ENCODE results near the gene CTCFL.
A peak's percentile ranks its signal among the peaks of the same experiment; 100 is the strongest.
"Not testable (repeated sequence)": the region's sequence is repeated elsewhere in the genome, so short reads cannot be mapped to it uniquely, and the experiment has no call there.

The CTCFL gene

DNA sequence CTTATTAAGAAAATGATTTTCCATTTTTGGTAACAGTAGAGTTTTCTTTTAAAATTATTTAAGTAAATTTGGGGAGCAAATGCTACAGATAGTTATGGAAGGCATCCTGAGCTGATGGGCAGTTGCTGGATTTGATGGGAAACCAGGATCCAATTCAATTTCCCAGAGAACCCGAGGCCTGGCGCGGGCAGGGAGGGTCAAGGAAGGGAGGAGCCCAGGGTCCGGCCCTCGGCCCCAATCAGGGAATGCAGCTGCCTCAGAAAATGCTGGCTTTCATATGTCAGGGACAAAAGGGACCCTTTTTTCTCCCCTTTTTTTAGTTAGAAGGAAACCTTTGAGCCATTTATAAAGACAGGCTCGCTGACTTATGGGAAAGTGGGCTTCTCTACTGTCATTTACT is 42.1 kb downstream of the CTCFL start:
- no peak for DNase-seq

DNA sequence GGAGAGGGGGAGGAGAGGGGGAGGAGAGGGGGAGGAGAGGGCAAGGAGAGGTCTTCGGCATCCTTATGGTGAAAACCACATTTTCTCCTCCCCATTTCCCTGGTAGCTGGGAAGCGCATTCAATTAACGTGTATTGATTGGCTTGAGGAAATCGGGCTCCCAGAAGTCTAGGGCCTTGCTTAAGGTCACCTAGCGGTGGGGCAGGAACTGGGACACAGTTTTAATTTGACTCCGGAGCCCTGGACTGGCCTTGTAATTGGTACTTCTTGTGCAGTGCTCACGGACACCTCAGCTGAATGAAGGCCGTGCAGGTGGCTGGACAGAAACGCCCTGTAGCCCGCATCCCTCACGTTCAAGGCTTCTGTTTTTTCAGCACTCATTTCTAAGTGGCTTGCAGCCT is 42.8 kb downstream of the CTCFL start:
- no peak for DNase-seq

DNA sequence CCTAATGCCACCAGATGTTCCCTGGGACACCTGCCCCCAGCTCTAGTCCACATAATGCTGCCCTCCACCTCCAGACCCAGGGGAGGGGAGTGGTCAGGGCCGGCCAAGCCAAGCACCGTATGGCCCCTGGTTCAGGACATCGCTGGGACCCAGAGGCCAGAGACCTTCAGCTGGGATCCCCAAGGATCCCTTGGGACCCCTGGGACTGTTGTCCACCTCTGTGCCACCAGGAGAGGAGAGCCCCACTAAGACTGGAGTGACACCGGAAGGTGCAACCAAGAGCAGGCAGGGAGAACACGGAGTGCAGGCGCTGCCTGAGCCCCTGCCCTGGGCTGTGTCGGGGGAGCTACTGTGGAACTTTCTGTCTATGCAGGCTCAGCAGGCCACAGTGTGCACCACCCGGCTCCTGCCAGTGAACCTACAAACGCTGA is 43.6 kb downstream of the CTCFL start:
- no peak for DNase-seq

DNA sequence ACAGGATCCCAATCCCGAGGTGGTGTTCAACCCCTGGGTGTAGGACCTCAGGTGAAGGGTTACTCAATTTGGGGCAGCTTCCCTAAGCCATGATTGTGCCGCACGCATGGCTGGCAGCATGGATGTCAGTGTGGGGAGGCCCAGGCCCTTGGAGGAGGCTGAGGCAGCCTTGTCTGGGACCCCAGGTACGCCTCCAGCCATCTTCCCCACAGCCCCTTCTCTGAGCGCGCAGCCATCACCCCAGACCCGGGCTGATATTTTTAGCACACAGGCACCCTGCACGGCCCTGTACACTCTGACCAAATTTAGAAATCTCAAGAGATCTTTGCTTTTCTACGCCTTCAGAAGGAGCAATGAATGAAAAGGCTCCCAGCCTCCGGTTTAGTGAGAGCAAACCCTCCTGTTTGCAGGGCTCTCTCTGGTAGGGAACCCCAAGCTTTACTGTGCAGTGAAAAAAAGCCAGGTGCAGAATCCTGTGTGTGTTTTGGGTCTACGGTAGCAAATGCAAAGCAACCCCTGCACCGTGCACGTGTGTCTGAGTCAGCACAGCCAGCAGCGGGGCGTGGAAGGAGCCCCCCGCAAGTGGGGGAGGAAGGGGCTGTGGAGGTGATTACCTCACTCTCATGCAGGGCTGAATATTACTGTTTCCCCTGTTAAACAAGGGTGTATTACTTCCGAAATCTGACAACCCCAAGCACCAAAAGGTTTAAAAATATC is 44.3 kb downstream of the CTCFL start:
- peak in 1 of 51 donors; percentile 18 for DNase-seq

DNA sequence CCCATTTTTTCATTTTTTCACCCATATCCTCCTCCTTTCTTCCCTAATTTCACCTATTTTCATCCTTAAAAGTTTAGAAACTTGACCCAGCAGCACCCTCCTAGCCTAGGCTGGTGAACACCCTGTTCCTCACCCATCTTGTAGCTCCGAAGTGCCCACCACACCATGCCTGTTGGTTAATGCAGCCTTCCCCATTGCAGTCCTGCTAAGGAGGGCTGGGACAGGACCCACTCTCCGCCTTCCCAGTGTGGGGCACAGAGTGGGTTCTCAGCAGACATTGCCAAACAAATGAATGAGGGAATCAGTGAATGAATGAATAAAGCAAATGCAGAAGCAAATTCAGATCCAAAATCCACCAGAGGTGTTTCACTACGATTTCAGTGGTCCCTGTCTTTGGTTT is 45.7 kb downstream of the CTCFL start:
- DNase-seq, result no peak

DNA sequence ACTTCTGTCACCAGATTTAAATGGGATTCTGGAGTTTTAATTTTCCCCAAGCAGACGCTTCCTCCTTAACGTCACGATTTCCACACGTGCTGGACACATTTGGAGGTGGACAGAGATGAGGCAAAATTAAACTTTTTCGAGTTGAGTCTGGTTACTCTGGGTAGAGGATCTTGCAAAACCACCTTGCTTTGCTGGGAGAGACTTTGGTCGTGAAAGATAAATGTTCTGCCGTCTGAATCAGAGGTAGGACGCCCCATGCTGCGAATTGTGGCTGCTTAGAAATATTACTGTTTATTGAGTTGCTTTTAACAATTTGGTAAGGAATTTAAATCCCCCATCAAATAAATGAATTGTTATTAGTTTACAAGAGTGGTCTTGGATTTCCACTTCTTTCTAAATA is 46.8 kb downstream of the CTCFL start:
- no peak for DNase-seq

DNA sequence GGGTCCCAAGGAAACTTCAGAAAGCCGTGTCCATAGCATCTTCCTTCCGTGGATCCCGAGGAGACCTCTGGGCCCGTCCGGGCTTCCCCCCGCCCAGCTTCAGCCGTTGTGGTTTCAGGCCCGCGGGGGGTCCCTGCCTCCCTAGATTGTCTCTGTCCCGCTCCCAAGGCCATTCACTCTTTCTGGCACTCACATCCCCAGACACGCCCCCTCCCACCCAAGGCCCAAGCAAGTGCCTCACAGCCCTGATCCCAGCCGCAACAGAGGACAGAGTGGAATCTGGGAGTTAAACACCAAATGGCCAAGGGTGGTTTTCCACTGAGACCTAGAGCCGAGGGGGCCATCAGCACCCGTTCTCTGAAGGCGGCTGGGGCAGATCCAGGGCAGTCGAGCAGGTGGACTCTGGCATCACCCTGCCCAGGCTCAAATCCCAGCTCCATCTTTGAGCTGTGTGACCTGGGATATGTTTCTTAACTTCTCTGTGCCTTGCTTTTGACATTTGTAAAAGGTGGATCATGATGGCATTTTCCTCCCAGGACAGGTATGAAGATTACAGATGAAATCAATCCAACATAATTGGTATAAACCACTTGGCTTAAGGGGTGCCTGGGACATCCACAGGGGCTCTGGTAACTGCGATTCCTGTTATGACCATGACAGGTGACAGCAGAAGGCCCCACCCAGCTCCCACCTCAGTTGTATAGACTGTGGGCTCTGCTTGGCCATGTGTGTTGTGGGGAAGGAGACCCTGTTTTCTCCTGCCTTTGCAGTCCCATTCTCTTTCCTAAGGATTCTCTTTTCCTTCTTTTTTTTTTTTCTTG is 48.1 kb downstream of the CTCFL start:
- DNase-seq, result no peak

DNA sequence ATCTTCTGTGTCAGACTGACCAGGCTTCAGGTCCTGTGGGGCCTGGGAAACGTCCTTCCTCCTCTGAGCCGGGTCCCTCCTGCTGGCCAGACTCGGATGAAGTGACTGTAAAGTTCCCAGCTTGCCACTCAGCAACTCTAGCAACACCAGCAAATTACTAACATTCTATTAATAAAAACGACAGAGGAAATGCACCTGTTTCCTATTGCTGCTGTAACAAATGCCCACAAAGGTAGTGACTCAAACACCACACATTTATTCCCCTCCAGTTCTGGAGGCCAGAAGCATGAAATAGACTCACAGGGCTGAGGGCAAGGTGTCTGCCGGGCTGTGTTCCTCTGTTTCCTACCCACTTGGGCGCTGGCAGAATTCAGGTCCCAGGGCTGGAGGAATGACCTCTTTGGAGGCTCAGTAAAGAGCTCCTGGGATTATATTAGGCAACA is 48.8 kb downstream of the CTCFL start:
- no peak for DNase-seq

DNA sequence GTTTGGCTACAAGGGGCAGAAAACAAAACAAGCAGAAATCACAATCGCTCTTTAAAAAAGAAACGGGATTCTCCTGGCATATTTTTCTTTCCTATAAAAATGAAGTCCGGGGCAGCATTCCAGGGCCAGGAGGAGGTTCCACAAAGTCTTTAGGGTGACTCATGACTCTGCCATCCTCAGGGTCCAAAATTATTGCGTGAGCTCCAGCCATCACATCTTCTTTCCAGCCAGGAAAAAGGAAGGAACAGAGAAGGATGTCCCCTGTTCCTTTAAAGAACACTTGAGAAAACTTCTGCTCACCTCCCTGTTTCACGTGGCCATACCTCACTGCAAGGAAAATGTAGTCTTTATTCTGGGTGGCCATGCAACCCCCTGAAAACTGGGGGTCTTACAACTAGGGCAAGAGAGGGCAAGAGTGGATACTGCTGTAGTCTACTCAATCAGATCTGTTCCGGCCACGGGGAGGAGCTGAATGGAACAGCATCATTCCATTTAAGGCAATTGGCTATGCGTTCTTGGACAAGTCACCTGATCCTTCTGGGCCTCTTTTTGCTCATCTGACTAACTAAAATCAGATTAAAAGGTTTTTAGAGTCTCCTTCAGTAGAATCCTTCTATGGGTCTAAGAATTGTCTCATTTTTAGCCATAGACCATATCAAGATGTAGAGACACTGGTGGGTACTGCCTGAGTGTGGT is 49.4 kb downstream of the CTCFL start:
- DNase-seq, result no peak

DNA sequence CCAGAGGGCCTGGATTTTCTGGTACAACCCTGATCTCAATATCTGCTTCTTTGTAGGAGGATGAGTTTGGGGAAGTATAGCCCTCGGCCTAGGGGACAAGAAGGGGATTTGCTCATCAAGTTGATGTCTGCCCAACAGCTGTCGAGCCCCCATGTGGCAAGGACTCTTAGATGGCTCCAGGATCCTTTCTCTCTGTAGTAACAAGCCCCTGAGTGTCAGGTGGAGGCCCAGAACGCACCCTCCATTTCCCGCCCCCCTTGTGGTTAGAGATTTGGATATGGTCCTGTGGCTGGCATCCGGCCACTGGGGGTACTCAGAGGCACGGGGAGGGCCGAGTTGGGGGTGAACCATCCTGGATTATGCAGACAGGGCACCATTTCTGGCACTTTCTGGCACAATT is 50.1 kb downstream of the CTCFL start:
- no peak for DNase-seq

DNA sequence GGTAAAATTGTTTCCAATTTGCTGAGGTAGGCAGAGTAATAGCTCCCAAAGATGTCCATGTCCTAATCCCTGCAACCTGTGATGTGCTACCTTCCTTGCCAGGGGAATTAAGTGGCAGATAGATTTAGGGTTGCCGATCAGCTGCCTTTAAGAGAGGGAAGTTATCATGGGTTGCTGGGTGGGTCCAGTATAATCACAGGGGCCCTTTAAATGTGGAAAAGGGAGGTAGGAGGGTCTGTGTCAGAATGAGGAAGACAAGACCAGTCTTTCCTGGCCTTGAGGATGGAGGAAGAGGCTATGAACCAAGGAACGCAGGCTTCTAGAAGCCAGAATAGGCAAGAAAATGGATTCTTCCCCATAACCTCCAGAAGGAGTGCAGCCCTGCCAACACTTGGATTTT is 50.7 kb downstream of the CTCFL start:
- no peak for DNase-seq

DNA sequence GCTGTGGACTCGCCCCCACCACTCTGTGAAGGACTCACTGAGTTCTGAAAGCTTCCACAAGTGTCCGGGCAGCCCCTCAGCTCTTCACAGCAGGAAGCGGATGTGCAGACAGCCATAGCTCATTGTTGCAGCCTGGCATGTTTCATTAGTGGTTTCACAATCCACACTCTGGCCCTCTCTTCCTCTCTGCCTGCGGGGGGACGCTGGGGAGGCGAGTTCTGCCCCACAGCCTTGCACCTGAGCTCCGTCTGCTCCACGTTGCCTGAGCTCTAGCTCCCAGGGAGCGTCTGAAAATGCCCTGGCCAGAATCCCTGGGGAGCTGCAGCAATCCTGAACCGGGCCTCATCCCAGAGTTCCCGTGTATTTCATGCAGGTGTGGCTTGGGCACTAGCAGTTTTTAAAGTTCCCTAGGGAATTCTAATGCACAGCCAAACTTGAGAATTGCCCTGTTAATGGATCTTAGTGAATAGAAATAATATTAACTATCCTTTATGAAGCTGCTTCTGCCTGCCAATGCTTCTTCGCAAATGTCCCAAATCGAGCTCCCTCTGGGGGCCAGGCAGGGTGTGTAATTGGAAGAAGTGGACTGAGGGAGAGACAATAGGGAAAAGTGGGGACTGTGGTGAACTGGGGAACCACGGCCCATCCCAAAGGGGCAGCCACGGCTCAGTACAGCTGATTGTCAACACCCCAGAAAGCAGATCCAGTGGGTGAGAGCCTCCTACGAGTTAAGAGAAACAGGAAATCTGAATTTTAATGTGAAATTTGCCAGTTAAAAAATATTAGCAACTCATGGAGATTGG is 51.5 kb downstream of the CTCFL start:
- DNase-seq, result peak in 10 of 51 donors; percentile 10 to 37 (median 30)

DNA sequence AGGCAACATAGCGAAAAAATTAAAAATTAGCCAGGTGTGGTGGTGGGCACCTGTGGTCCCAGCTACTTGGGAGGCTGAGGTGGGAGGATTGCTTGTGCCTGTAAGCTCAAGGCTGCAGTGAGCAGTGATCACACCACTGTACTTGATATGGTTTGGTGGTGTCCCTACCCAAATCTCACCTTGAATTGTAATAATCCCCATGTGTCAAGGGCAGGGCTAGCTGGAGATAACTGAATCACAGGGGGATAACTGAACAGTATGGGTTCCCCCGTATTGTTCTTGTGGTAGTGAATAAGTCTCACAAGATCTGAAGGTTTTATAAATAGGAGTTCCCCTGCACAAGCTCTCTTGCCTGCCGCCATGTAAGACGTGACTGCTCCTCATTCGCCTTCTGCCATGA is 52.5 kb downstream of the CTCFL start:
- DNase-seq, result not testable (repeated sequence)

DNA sequence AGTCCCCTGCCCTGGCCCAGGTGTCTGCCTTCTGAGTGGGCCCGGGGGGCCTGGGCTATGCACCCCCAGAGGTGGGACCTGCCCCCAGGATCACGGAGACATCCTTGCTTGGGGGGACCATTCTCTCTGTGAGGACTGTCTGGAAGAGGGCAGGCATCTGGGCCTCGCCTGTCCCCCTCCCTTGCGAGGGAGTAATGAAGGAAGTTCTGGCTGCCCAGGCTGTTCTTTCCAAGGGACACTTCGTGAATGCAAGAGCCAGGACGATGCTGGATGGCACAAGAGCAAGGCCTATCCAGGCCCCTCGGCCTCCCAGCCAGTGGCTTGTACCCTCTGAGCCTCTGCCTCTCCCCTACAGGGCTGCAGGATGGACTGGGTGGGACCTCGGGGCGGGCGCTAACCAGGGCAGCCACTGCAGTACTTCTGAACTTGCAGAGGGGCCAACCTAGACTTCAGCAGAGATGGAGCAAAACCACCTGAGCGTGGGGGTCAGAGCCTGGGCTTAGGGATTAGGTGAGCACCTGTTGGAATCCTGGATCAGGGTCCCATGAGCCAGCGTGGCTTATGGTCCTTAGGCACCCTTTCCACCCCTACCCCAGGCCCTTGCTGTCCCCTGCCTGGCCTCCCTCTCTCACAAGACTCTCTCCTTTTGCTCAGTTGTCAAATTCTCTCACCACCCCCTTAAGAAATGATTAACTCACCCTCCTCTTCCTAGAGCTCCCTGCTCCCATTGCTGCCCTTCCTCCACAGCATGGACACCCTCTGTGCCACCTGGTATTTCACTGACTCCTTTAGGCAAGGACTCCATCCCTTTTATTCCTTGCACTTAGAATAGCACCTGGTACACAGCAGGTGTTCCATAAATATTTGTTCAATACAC is 53.2 kb downstream of the CTCFL start:
- no peak for DNase-seq

DNA sequence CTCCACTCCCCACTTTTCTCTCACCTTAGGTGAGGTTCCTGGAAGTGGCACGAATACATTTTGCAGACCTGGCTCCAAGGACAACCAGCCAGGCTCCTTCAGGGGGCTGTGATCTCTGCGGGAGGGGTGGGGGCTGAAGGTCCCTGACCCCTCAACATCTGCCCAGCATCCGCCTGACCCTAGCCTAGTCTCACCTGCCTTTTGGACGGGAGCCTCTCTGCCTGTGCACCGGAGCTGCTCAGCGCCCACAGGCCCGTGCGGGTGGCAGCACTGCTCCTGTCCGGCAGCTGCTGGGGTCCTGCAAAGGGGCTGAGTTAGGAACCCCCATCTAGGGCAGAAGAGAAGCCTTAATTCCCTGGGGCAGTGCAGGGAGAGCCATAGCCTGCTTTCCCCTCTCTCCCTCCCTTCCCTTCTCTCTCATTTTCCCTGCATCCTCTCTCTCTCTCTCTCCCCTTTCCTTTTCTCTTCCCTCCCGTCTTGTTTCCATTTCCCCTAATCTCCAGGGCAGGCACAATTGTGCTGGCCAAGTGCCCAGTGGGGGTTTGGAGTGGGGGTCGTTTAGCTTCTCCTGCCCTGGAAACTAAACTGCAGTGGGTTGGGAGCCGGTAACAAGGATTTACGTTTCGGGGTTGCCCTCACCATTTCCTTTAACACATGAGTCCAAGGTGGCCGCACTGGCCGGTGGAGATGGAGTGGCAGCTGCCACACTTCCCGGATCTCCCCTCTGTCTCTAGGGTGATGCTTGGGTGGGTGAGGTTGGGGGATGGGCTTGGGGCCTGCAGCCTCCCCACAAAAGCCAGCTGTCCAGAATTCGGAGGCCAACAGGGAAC is 54.1 kb downstream of the CTCFL start:
- DNase-seq, result no peak

DNA sequence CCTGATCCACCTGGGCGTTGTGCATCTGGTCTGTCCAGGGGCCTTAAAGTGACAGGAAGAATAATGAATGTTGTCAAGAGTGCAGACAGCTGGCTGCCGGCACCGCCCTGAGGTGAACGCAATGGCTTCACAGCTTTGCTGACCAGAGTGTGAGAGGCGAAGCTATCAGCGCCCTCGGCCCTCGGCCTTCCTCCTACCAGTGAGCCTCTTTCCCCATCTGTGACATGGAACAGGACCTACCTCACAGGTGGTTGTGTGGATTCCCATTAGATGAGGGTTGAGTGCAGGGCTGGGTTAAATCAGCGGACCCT is 54.8 kb downstream of the CTCFL start:
- DNase-seq, result no peak

DNA sequence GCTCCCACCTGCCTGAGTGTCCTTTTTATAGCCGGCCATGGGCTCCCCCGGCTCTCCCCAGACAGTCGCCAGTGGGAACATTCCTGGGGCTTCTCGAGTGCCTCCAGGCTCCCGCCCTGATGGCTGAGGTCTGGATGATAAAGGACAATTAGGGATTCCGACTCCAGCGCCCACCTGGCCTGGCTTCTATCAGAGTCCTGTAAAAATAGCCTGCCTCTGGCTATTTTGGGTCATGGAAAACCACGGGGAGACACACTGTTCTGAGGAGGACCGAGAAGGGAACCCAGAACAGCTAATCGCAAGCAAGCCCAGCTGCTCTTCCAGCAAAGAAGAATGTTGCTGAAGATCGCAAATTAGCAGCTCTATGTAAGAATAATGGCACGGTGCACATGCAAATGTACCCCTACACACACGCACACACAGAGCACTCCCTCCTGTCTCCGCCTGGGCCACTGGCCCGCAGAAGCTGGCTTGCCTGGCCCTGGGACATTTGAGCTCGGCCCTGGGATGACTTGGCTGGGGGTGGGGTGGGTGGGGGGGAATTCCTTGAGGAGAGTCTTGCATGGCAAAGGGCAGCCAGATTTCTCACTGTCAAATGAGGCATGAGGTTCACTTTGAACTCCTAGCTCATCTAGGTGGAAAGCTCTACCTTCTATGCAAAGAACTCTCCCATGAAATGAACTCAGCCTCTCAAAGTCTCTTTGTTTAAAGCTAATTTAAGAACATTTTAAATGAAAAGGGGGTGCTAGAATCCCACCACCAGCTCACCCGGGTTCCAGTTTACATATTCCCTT is 55.3 kb downstream of the CTCFL start:
- DNase-seq, result no peak

DNA sequence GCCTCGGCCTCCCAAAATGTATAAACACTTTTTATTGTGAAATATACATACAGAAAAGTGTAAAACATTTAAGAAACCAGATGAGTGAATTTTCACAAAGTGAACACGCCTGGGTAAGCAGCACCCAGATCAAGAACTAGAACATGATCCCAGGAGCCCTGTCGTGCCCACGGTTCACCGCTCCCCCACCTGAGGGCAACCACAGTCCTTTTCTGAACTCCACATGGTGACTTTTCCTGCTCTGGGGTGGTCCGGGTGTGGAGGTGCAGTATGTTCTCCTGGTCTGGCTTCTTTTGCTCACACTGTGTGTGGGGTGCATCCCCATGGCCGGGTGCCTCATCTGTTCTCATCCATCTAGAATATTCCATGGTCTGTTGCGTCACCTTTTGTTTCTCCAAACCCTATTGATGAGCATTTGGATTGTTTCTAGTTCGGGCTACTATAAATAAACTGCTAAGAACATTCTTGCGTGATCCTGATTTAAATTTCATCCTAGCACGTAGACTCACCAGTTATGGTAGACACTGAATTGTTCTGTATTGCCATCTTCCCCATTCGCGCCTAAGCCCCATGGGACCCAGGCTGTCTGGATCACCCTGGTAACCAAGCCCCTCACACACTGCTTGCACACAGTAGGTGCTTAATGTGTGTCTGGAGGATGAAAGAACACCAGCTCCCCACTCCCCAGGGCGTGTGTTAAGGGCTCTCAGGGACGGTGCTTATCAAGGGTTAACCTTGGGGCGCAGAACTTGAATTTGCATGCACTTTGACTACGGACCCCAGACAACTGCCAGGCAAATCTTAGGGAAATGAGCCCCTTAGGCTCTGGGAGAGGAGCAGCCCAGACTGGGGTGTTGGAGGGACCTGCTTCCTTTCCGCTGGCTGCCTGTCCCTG is 56.2 kb downstream of the CTCFL start:
- no peak for DNase-seq
